MCF 10A (cell line): ENCODE measurements around the gene FAR1. TPM values are rescaled to one million over a fixed set of nuclear protein-coding genes. Genes with fewer than 3 reads are reported as not detected.
A peak's percentile ranks its signal among the peaks of the same experiment; 100 is the strongest.

Experiments used
- BruUV-seq: library from RNA; stranded (reverse); fragments of 400-500 nt; replicated peaks from 2 replicates; lab custom pipeline; 2021; lab: Mats Ljungman, UMichigan
- CTCF ChIA-PET: fragments of 300-600 bp; sonication (Branson Sonifier 250); formaldehyde crosslinking; extraction: SDS; loops from one replicate; lab custom pipeline; 2021; ENCODE audit warnings: antibody characterized with exemption, inconsistent platforms; lab: Yijun Ruan, JAX
- POLR2A ChIA-PET: fragments of 300-600, 350-650 bp; sonication (Branson Sonifier 250); formaldehyde crosslinking; extraction: SDS; loops from one replicate; lab custom pipeline; 2020; ENCODE audit warnings: antibody characterized with exemption, inconsistent platforms; lab: Yijun Ruan, JAX
- DNase-seq: peaks from one replicate; pipeline ENCODE4 v3.0.0-alpha.2; 2018; ENCODE audit not compliant: unreplicated experiment
- H3K27ac Mint-ChIP-seq: one replicate; pipeline ENCODE4 v1.8.0; 2022; ENCODE audit warnings: mild to moderate bottlenecking, low read depth, mixed read lengths; ENCODE audit not compliant: unreplicated experiment
- H3K27me3 Mint-ChIP-seq: one replicate; pipeline ENCODE4 v1.8.0; 2022; ENCODE audit warnings: mixed read lengths; ENCODE audit not compliant: insufficient read depth, unreplicated experiment
- H3K36me3 Mint-ChIP-seq: one replicate; pipeline ENCODE4 v1.8.0; 2022; ENCODE audit warnings: mild to moderate bottlenecking, moderate library complexity, mixed read lengths; ENCODE audit not compliant: insufficient read depth, unreplicated experiment
- H3K4me1 Mint-ChIP-seq: one replicate; pipeline ENCODE4 v1.8.0; 2022; ENCODE audit warnings: mixed read lengths; ENCODE audit not compliant: insufficient read depth, unreplicated experiment
- H3K4me3 Mint-ChIP-seq: one replicate; pipeline ENCODE4 v1.8.0; 2022; ENCODE audit warnings: mild to moderate bottlenecking, moderate library complexity, mixed read lengths; ENCODE audit not compliant: unreplicated experiment
- H3K9me3 Mint-ChIP-seq: one replicate; pipeline ENCODE4 v1.8.0; 2022; ENCODE audit warnings: mixed read lengths; ENCODE audit not compliant: unreplicated experiment
- CTCF ChIP-seq: fragments of 200-600 bp; IDR thresholded peaks from one replicate; pipeline ENCODE4 v1.8.0; 2022; ENCODE audit warnings: antibody characterized with exemption, mild to moderate bottlenecking; ENCODE audit not compliant: unreplicated experiment
- intact Hi-C: fragments of 100-400 bp; cut with micrococcal nuclease; formaldehyde crosslinking; loops from 2 replicates; pipeline ENCODE4 v1.14.1; 2022
- total RNA-seq: library from RNA; stranded (reverse); gene quantifications from 2 replicates; pipeline ENCODE4 v1.2.3, GENCODE V29; 2022

FAR1 gene
- total RNA-seq, 1 experiment from 2014 or later, result 112 TPM

GRCh38 chr11:13776134-13776815, 107.8 kb downstream of the FAR1 start:
- no peak overlapping the region for H3K27ac Mint-ChIP-seq
- CTCF ChIA-PET, result interaction anchor here (0.6 to 5.3 kb wide), 8 partner anchors 11 to 472 kb away, joined by 3 to 46 read pairs (median 4); no protein-coding TSS in a partner anchor
- no peak for TF ChIP-seq CTCF
- no peak overlapping the region for H3K4me3 Mint-ChIP-seq
- H3K9me3 Mint-ChIP-seq, result no peaks in the 10 kb centered on the region
- H3K36me3 Mint-ChIP-seq, result no peaks in the 10 kb centered on the region
- no TSS peak for BruUV-seq
- H3K4me1 Mint-ChIP-seq, result no peaks in the 10 kb centered on the region
- intact Hi-C loops, result loop anchor here (1.0 to 10.0 kb wide), 2 partner anchors 473 to 679 kb away; no protein-coding TSS in a partner anchor
- H3K27me3 Mint-ChIP-seq, result peaks cover 67% of the 10 kb centered on the region
- POLR2A ChIA-PET, result no interaction called here
- DNase-seq, result peak; percentile 34

DNA sequence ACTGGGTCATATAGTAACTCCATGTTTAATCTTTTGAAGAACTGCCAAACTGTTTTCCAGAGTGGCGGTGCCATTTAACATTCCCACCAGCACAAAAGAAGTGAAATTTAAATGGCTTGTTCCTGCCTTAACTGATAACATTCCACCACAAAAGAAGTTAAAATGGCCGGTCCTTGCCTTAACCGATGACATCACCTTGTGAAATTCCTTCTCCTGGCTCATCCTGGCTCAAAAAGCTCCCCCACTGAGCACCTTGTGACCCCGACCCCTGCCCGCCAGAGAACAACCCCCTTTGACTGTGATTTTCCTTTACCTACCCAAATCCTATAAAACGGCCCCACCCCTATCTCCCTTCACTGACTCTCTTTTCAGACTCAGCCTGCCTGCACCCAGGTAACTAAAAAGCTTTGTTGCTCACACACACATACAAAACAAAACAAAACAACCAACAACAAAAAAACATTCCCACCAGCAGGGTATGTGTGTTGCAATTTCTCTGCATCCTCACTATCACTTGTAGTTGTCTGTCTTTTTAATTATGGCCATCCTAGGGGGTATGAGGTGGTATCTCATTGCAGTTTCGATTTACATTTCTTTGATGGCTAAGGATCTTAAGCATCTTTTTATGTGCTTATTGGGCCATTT, 109.0 kb downstream of the FAR1 start:
- ChIA-PET CTCF (interaction anchor here (0.6 to 2.3 kb wide), 6 partner anchors 10 to 471 kb away, joined by 3 to 13 read pairs (median 4); no protein-coding TSS in a partner anchor), POLR2A (no interaction called here)
- no peak overlapping the region for H3K27ac Mint-ChIP-seq

DNA sequence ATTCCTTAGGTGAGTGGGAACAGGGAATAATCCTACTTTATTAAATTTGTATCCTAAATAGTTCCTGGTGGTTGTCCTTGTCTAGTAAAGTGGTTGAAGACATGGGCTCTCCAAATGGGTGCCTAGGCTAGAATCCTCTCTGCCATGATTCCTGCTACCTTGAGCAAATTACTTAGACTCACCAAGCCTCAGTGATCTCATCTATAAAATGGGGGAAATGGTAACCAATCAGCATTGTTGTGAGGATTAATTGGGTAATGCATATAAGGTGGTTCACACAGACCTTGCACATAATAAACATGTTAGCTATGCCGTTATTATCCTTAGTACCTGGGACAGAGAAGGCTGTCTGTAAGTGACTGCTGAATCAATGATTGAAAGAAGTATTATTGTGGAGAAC, 109.9 kb downstream of the FAR1 start:
- DNase-seq, result no peak
- peaks cover 67% of the 10 kb centered on the region for H3K27me3 Mint-ChIP-seq
- H3K36me3 Mint-ChIP-seq, result no peaks in the 10 kb centered on the region
- TF ChIP-seq CTCF, result no peak
- no peaks in the 10 kb centered on the region for H3K9me3 Mint-ChIP-seq
- intact Hi-C loops, result loop anchor here (10.0 kb wide), 1 partner anchor 676 kb away; no protein-coding TSS in a partner anchor
- no peaks in the 10 kb centered on the region for H3K4me1 Mint-ChIP-seq
- no peak overlapping the region for H3K4me3 Mint-ChIP-seq
- no TSS peak for BruUV-seq
- ChIA-PET POLR2A (interaction anchor here (0.6 kb wide), 1 partner anchor 20 kb away, joined by 3 read pairs; no protein-coding TSS in a partner anchor), CTCF (no interaction called here)
- no peak overlapping the region for H3K27ac Mint-ChIP-seq

More for the DNA sequence above, 109.0 kb downstream of the FAR1 start:
- TF ChIP-seq CTCF, result no peak
- no peak for DNase-seq
- no peak overlapping the region for H3K4me3 Mint-ChIP-seq
- intact Hi-C loops, result loop anchor here (10.0 kb wide), 1 partner anchor 677 kb away; no protein-coding TSS in a partner anchor
- no peaks in the 10 kb centered on the region for H3K36me3 Mint-ChIP-seq
- no TSS peak for BruUV-seq
- no peaks in the 10 kb centered on the region for H3K9me3 Mint-ChIP-seq
- H3K4me1 Mint-ChIP-seq, result no peaks in the 10 kb centered on the region
- H3K27me3 Mint-ChIP-seq, result peaks cover 67% of the 10 kb centered on the region

- Mint-ChIP-seq H3K4me1 (no peaks in the 10 kb centered on the region), H3K4me3 (no peak overlapping the region), H3K36me3 (no peaks in the 10 kb centered on the region), H3K9me3 (no peaks in the 10 kb centered on the region), H3K27ac (no peak overlapping the region), H3K27me3 (peaks cover 73% of the 10 kb centered on the region)
- peak; percentile 8 for DNase-seq
- no peak for TF ChIP-seq CTCF
- ChIA-PET POLR2A (no interaction called here), CTCF (interaction anchor here (0.6 to 1.0 kb wide), 2 partner anchors 9 to 466 kb away, joined by 3 to 4 read pairs; no protein-coding TSS in a partner anchor)
- no TSS peak for BruUV-seq
- intact Hi-C loops, result no loop called here
These were observed 112.7 kb downstream of the FAR1 start for GRCh38 chr11:13781153-13781552.
